Measurements from ENCODE around the gene FAM53A. TPM values are rescaled to one million over a fixed set of nuclear protein-coding genes. Genes with fewer than 3 reads are reported as not detected.

Gene FAM53A
- total RNA-seq, 1 donor from 2014 or later: 5.2 TPM

- H3K27me3 ChIP-seq (ENCODE audit: control insufficient read depth, insufficient read depth, low read length): no peaks in the 10 kb centered on the region
- TF ChIP-seq CTCF (IDR thresholded peaks at IDR 0.05; ENCODE audit: insufficient read depth, low read length, poor library complexity, severe bottlenecking): no peak
- DNase-seq (ENCODE audit: low read depth): no peak
- no peaks in the 10 kb centered on the region for H3K36me3 ChIP-seq (ENCODE audit: control insufficient read depth, insufficient read depth, low read length)
- peak overlapping the region; percentile 59 for H3K4me3 ChIP-seq (ENCODE audit: low read depth, low read length)
These were observed 29.1 kb upstream of the FAM53A start for GRCh38 chr4:1713003-1713851.

- peak; percentile 65 for DNase-seq (ENCODE audit: low read depth)
- Histone ChIP-seq H3K27me3 (ENCODE audit: control insufficient read depth, insufficient read depth, low read length) (no peaks in the 10 kb centered on the region), H3K36me3 (ENCODE audit: control insufficient read depth, insufficient read depth, low read length) (no peaks in the 10 kb centered on the region), H3K4me3 (ENCODE audit: low read depth, low read length) (peak within 1 kb of the TSS; percentile 59)
- no peak for TF ChIP-seq CTCF (IDR thresholded peaks at IDR 0.05; ENCODE audit: insufficient read depth, low read length, poor library complexity, severe bottlenecking)
These were observed 28.3 kb upstream of the FAM53A start, which contains the start of gene SLBP for GRCh38 chr4:1712216-1713002. Gene SLBP, minus strand, starts transcription at chr4:1712319. Its CDS starts 131 bp downstream, at chr4:1712188.

- no peak for TF ChIP-seq CTCF (IDR thresholded peaks at IDR 0.05; ENCODE audit: insufficient read depth, low read length, poor library complexity, severe bottlenecking)
- DNase-seq (ENCODE audit: low read depth): no peak
- Histone ChIP-seq H3K36me3 (ENCODE audit: control insufficient read depth, insufficient read depth, low read length) (no peaks in the 10 kb centered on the region), H3K27me3 (ENCODE audit: control insufficient read depth, insufficient read depth, low read length) (no peaks in the 10 kb centered on the region), H3K4me3 (ENCODE audit: low read depth, low read length) (peak overlapping the region; percentile 59)
These were observed 27.6 kb upstream of the FAM53A start for GRCh38 chr4:1711571-1712215.

GRCh38 chr4:1711055-1711570 is 27.0 kb upstream of the FAM53A start:
- DNase-seq (ENCODE audit: low read depth): no peak
- no peaks in the 10 kb centered on the region for H3K27me3 ChIP-seq (ENCODE audit: control insufficient read depth, insufficient read depth, low read length)
- no peak for TF ChIP-seq CTCF (IDR thresholded peaks at IDR 0.05; ENCODE audit: insufficient read depth, low read length, poor library complexity, severe bottlenecking)
- peak overlapping the region; percentile 59 for H3K4me3 ChIP-seq (ENCODE audit: low read depth, low read length)
- H3K36me3 ChIP-seq (ENCODE audit: control insufficient read depth, insufficient read depth, low read length): no peaks in the 10 kb centered on the region

- DNase-seq (ENCODE audit: low read depth): no peak
- H3K4me3 ChIP-seq (ENCODE audit: low read depth, low read length): no peak overlapping the region
- H3K27me3 ChIP-seq (ENCODE audit: control insufficient read depth, insufficient read depth, low read length): no peaks in the 10 kb centered on the region
- no peaks in the 10 kb centered on the region for H3K36me3 ChIP-seq (ENCODE audit: control insufficient read depth, insufficient read depth, low read length)
- no peak for TF ChIP-seq CTCF (IDR thresholded peaks at IDR 0.05; ENCODE audit: insufficient read depth, low read length, poor library complexity, severe bottlenecking)
These were observed 24.5 kb upstream of the FAM53A start for GRCh38 chr4:1708581-1708980.

All from kidney epithelial cell (primary cell).